CD4-positive, alpha-beta T cell (primary cell): ENCODE results near the gene C11orf54. TPM values are rescaled to one million over a fixed set of nuclear protein-coding genes. Genes with fewer than 3 reads are reported as not detected.

ENCODE experiments used
- ATAC-seq: fragments of 200-7000 bp; cut with Tn5 transposase; one replicate; pipeline ENCODE4 v1.10.0; 2022; ENCODE audit warnings: mild to moderate bottlenecking; ENCODE audit not compliant: poor library complexity
- CTCF ChIA-PET: fragments of 350-600 bp; sonication (Branson Sonifier 250); formaldehyde crosslinking; loops from one replicate; lab custom pipeline; 2021; ENCODE audit warnings: antibody characterized with exemption, inconsistent platforms; lab: Charles Lee
- POLR2A ChIA-PET: fragments of 350-600 bp; sonication (Branson Sonifier 250); formaldehyde crosslinking; loops from one replicate; lab custom pipeline; 2021; ENCODE audit warnings: antibody characterized with exemption, inconsistent platforms; lab: Charles Lee
- DNase-seq, 14 experiments: peaks; one replicate each; pipeline ENCODE4 v3.0.0-alpha.2; 2013 to 2020; ENCODE audit warnings: mixed read lengths in 2 of 14
- H3K27ac ChIP-seq, 2 donors: one replicate each; pipeline versions ENCODE4 v1.5.1 to v1.7.0; 2013; ENCODE audit warnings: low read length in 2 of 2, low read depth in 1 of 2, mild to moderate bottlenecking in 1 of 2
- H3K27me3 ChIP-seq, 2 experiments: 1 replicate in 1 of 2; 2 replicates in 1 of 2; pipeline versions ENCODE4 v1.6.1 to v1.7.0; 2013; ENCODE audit warnings: low read length in 2 of 2, control low read depth in 1 of 2, mild to moderate bottlenecking in 1 of 2, moderate library complexity in 1 of 2; ENCODE audit not compliant: insufficient read depth in 2 of 2, control insufficient read depth in 1 of 2
- H3K36me3 ChIP-seq: one replicate; pipeline ENCODE4 v1.6.1; 2013; ENCODE audit warnings: low read length, control low read depth; ENCODE audit not compliant: insufficient read depth
- H3K4me1 ChIP-seq: one replicate; pipeline ENCODE4 v1.6.1; 2013; ENCODE audit warnings: low read length, control low read depth; ENCODE audit not compliant: insufficient read depth
- H3K4me3 ChIP-seq: one replicate; pipeline ENCODE4 v1.5.1; 2013; ENCODE audit warnings: mild to moderate bottlenecking, low read length, moderate library complexity
- H3K9me3 ChIP-seq, 2 experiments: 1 replicate in 1 of 2; 2 replicates in 1 of 2; pipeline versions ENCODE4 v1.6.1 to v1.7.0; 2013; ENCODE audit warnings: low read length in 2 of 2, mild to moderate bottlenecking in 2 of 2, control low read depth in 1 of 2, moderate library complexity in 1 of 2; ENCODE audit not compliant: control insufficient read depth in 1 of 2, insufficient read depth in 1 of 2
- H3K27ac Mint-ChIP-seq: one replicate; pipeline ENCODE4 v1.8.0; 2020; ENCODE audit warnings: mixed read lengths
- H3K27me3 Mint-ChIP-seq: one replicate; pipeline ENCODE4 v1.8.0; 2021; ENCODE audit warnings: mixed read lengths
- H3K36me3 Mint-ChIP-seq: one replicate; pipeline ENCODE4 v1.8.0; 2021; ENCODE audit warnings: low read depth, mixed read lengths
- H3K4me1 Mint-ChIP-seq: one replicate; pipeline ENCODE4 v1.8.0; 2021; ENCODE audit warnings: low read depth, mixed read lengths
- H3K4me3 Mint-ChIP-seq: one replicate; pipeline ENCODE4 v1.8.0; 2020; ENCODE audit warnings: mild to moderate bottlenecking, mixed read lengths
- H3K9me3 Mint-ChIP-seq: one replicate; pipeline ENCODE4 v1.8.0; 2020; ENCODE audit warnings: mixed read lengths
- CTCF ChIP-seq: fragments of 200-600 bp; IDR thresholded peaks from one replicate; pipeline ENCODE4 v1.8.0; 2022; ENCODE audit warnings: antibody characterized with exemption, mild to moderate bottlenecking
- intact Hi-C, 2 experiments: fragments of 100-400 bp; cut with DNase I in 1 of 2; cut with micrococcal nuclease in 1 of 2; formaldehyde crosslinking; loops; one replicate each; pipeline versions ENCODE4 v1.15.1 to v1.9.0; 2023 to 2025; cut with DNase I, micrococcal nuclease
- total RNA-seq, 174 experiments: library from RNA in 2 of 174; stranded (reverse) in 2 of 174; gene quantifications; one replicate each; pipeline ENCODE4 v1.2.3 and lab custom pipeline; 2021 to 2026

C11orf54 gene
- total RNA-seq, 2 experiments from 2014 or later = 6.8 to 8.0 TPM

- no peaks in the 10 kb centered on the region for H3K27me3 ChIP-seq
- intact Hi-C loops = no loop called here
- Mint-ChIP-seq H3K9me3 (no peaks in the 10 kb centered on the region), H3K4me1 (no peaks in the 10 kb centered on the region), H3K27ac (no peak overlapping the region), H3K4me3 (no peak overlapping the region), H3K27me3 (no peaks in the 10 kb centered on the region), H3K36me3 (peaks cover 86% of the 10 kb centered on the region)
- no peak overlapping the region for H3K27ac ChIP-seq
- ATAC-seq = no peak
- no peak for DNase-seq
- POLR2A ChIA-PET = interaction anchor here (0.6 to 0.9 kb wide), 2 partner anchors 44 to 296 kb away, joined by 3 to 4 read pairs; partner anchors contain the start of genes C11orf54 and TAF1D
- H3K4me1 ChIP-seq = no peaks in the 10 kb centered on the region
- no peaks in the 10 kb centered on the region for H3K9me3 ChIP-seq
- no peak for TF ChIP-seq CTCF
- CTCF ChIA-PET = no interaction called here
- H3K36me3 ChIP-seq = peaks cover 62% of the 10 kb centered on the region
- H3K4me3 ChIP-seq = no peak overlapping the region
These were observed 43.9 kb upstream of the C11orf54 start for GRCh38 chr11:93697611-93698010.

- no peak overlapping the region for H3K27ac Mint-ChIP-seq
- ATAC-seq = no peak
These were observed 40.6 kb upstream of the C11orf54 start for GRCh38 chr11:93700830-93701229.

DNA sequence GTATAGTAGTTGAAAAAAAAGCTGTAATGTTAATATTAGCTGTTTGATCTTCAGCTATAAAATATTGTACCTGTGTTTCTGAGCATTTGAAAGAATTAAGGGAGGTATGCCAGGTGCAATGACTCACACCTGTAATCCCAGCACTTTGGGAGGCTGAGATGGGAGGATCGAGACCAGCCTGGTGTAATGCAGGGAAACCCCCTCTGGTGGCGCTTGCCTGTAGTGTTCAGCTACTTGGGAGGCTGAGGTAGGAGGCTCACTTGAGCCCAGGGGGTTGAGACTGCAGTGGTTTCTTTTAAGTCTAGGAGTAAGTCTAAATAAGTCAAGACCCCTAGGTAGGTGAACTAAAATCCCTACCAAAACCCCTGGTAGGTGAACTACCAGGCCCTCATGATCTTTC is 37.2 kb upstream of the C11orf54 start:
- ChIA-PET CTCF (no interaction called here), POLR2A (interaction anchor here (0.9 kb wide), 1 partner anchor 13 kb away, joined by 4 read pairs; no protein-coding TSS in a partner anchor)
- no peak overlapping the region for H3K4me3 Mint-ChIP-seq
- Histone ChIP-seq H3K36me3 (peaks cover 39% of the 10 kb centered on the region), H3K9me3 (peaks cover 0 to 8% of the 10 kb centered on the region in 2 experiments), H3K4me3 (no peak overlapping the region), H3K4me1 (no peaks in the 10 kb centered on the region), H3K27me3 (no peaks in the 10 kb centered on the region), H3K27ac (no peak overlapping the region)
- no peaks in the 10 kb centered on the region for H3K9me3 Mint-ChIP-seq
- H3K4me1 Mint-ChIP-seq = no peaks in the 10 kb centered on the region
- ATAC-seq (no peak), DNase-seq (no peak)
- no peaks in the 10 kb centered on the region for H3K27me3 Mint-ChIP-seq
- intact Hi-C loops = no loop called here
- H3K36me3 Mint-ChIP-seq = peaks cover 90% of the 10 kb centered on the region
- H3K27ac Mint-ChIP-seq = no peak overlapping the region
- no peak for TF ChIP-seq CTCF

More at GRCh38 chr11:93700830-93701229, 40.6 kb upstream of the C11orf54 start:
- DNase-seq = no peak
- H3K4me1 ChIP-seq = no peaks in the 10 kb centered on the region
- intact Hi-C loops = no loop called here
- Mint-ChIP-seq H3K27me3 (no peaks in the 10 kb centered on the region), H3K36me3 (peaks cover 91% of the 10 kb centered on the region), H3K4me3 (no peak overlapping the region), H3K4me1 (no peaks in the 10 kb centered on the region), H3K9me3 (no peaks in the 10 kb centered on the region)
- no peak overlapping the region for H3K27ac ChIP-seq
- no peaks in the 10 kb centered on the region for H3K27me3 ChIP-seq
- peaks cover 50% of the 10 kb centered on the region for H3K36me3 ChIP-seq
- TF ChIP-seq CTCF = no peak
- ChIA-PET POLR2A (no interaction called here), CTCF (interaction anchor here (0.7 to 1.3 kb wide), 3 partner anchors 8 to 96 kb away, joined by 3 to 6 read pairs (median 4); no protein-coding TSS in a partner anchor)
- H3K4me3 ChIP-seq = no peak overlapping the region
- H3K9me3 ChIP-seq = no peaks in the 10 kb centered on the region
